PC-9 (cell line): ENCODE measurements around the gene SYCP2L. TPM values are rescaled to one million over a fixed set of nuclear protein-coding genes. Genes with fewer than 3 reads are reported as not detected.
"Not testable (repeated sequence)": the region's sequence is repeated elsewhere in the genome, so short reads cannot be mapped to it uniquely, and the experiment has no call there.

Experiments used
- BruUV-seq: library from RNA; stranded (reverse); fragments of 400-500 nt; replicated peaks from 2 replicates; lab custom pipeline; 2021; lab: Mats Ljungman, UMichigan
- CTCF ChIA-PET: fragments of 300-600 bp; sonication (Branson Sonifier 250); formaldehyde crosslinking; loops from one replicate; lab custom pipeline; 2022; ENCODE audit warnings: antibody characterized with exemption; lab: Charles Lee
- POLR2A ChIA-PET: fragments of 300-600 bp; sonication (Branson Sonifier 250); formaldehyde crosslinking; loops from one replicate; lab custom pipeline; 2022; ENCODE audit warnings: antibody characterized with exemption; ENCODE audit not compliant: unreplicated experiment; lab: Charles Lee
- DNase-seq, 2 experiments: peaks; one replicate each; pipeline versions ENCODE4 v3.0.0 to v3.0.0-alpha.2; 2015 to 2022; ENCODE audit warnings: mixed read lengths in 1 of 2
- H2AFZ ChIP-seq: fragments of 200-600 bp; sonication (generic); 2 replicates; pipeline ENCODE4 v1.8.1; 2017; ENCODE audit warnings: antibody characterized with exemption
- H3F3A ChIP-seq: fragments of 200-600 bp; sonication (generic); 2 replicates; pipeline ENCODE4 v1.8.1; 2017; ENCODE audit warnings: antibody characterized with exemption, mild to moderate bottlenecking, low read depth; ENCODE audit not compliant: insufficient read depth
- H3K27ac ChIP-seq: fragments of 200-600 bp; sonication (generic); 2 replicates; pipeline ENCODE4 v1.6.1; 2016; ENCODE audit warnings: mixed run types
- H3K27me3 ChIP-seq: fragments of 200-600 bp; sonication (generic); 2 replicates; pipeline ENCODE4 v1.6.1; 2016; ENCODE audit warnings: low read depth, mixed run types; ENCODE audit not compliant: insufficient read depth
- H3K36me3 ChIP-seq: fragments of 200-600 bp; sonication (generic); 2 replicates; pipeline ENCODE4 v1.6.1; 2016; ENCODE audit warnings: low read depth, mixed run types
- H3K4me1 ChIP-seq: fragments of 200-600 bp; sonication (generic); replicated peaks from 2 replicates; pipeline ENCODE4 v1.6.1; 2016; ENCODE audit warnings: mixed run types; ENCODE audit not compliant: insufficient read depth
- H3K4me2 ChIP-seq: fragments of 200-600 bp; sonication (generic); 2 replicates; pipeline ENCODE4 v1.6.1; 2017; ENCODE audit warnings: mixed run types
- H3K4me3 ChIP-seq: fragments of 200-600 bp; sonication (generic); 2 replicates; pipeline ENCODE4 v1.6.1; 2016; ENCODE audit warnings: mixed run types
- H3K79me2 ChIP-seq: fragments of 200-600 bp; sonication (generic); 2 replicates; pipeline ENCODE4 v1.6.1; 2017; ENCODE audit warnings: low read depth, mixed run types
- H3K9me2 ChIP-seq: fragments of 200-600 bp; sonication (generic); 2 replicates; pipeline ENCODE4 v1.8.1; 2017; ENCODE audit warnings: mild to moderate bottlenecking; ENCODE audit not compliant: insufficient read depth
- H3K9me3 ChIP-seq: fragments of 200-600 bp; sonication (generic); 2 replicates; pipeline ENCODE4 v1.8.1; 2016; ENCODE audit warnings: low read depth; ENCODE audit not compliant: insufficient read depth
- H4K20me1 ChIP-seq: fragments of 200-600 bp; sonication (generic); 2 replicates; pipeline ENCODE4 v1.8.1; 2017; ENCODE audit not compliant: insufficient read depth
- EZH2 ChIP-seq: fragments of 200-600 bp; sonication (generic); IDR thresholded peaks from 2 replicates; pipeline ENCODE4 v1.8.0; 2017; ENCODE audit warnings: antibody characterized with exemption, low read depth
- intact Hi-C: fragments of 100-400 bp; cut with micrococcal nuclease; formaldehyde crosslinking; loops from one replicate; pipeline ENCODE4 v1.10.0; 2022; ENCODE audit not compliant: unreplicated experiment
- total RNA-seq: library from RNA; stranded (reverse); gene quantifications from 2 replicates; pipeline ENCODE4 v1.2.3, GENCODE V29; 2021
- TF ChIP-seq, protein P1 (sequence below): fragments of 200-600 bp; sonication (generic); conservative IDR thresholded peaks from 2 replicates; pipeline ENCODE4 v1.6.1; 2017; ENCODE audit warnings: mixed run types, antibody characterized with exemption, mild to moderate bottlenecking, moderate library complexity

The SYCP2L gene
- total RNA-seq, 1 experiment from 2014 or later, result 12.6 TPM

DNA sequence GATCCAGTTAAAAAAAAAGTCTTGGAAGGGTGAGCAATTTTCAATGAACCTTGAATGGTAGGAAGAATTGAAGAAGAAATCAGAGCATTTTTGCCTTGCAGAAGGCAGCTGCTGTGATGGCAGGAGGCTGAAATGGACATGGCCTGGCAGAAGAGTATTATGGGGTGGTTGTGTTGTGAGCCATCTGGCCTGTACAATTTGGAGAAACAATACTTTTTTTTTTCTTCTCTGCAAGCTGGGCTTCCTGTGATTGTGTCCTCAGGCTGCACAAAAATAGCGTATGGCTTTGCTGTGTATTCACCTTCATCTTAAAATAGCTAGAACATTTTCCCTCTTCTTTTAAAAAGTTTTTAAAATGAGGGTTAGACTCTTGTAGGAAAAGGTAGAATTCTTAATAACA is 21.4 kb downstream of the SYCP2L start:
- H3K4me3 ChIP-seq, result no peak overlapping the region
- H3K4me1 ChIP-seq, result no peaks in the 10 kb centered on the region
- H3K4me2 ChIP-seq, result no peak overlapping the region
- intact Hi-C loops, result no loop called here
- CTCF ChIA-PET, result interaction anchor here (0.6 kb wide), 1 partner anchor 69 kb away, joined by 5 read pairs; no protein-coding TSS in a partner anchor
- POLR2A ChIA-PET, result interaction anchor here (0.6 kb wide), 1 partner anchor 129 kb away, joined by 5 read pairs; no protein-coding TSS in a partner anchor
- no peaks in the 10 kb centered on the region for H3K9me3 ChIP-seq
- no peak for DNase-seq
- no peaks in the 10 kb centered on the region for H3K79me2 ChIP-seq
- no peaks in the 10 kb centered on the region for H3F3A ChIP-seq
- H3K9me2 ChIP-seq, result no peaks in the 10 kb centered on the region
- no peak overlapping the region for H2AFZ ChIP-seq
- TF ChIP-seq EZH2, result no peak
- TF ChIP-seq, protein P1, sequence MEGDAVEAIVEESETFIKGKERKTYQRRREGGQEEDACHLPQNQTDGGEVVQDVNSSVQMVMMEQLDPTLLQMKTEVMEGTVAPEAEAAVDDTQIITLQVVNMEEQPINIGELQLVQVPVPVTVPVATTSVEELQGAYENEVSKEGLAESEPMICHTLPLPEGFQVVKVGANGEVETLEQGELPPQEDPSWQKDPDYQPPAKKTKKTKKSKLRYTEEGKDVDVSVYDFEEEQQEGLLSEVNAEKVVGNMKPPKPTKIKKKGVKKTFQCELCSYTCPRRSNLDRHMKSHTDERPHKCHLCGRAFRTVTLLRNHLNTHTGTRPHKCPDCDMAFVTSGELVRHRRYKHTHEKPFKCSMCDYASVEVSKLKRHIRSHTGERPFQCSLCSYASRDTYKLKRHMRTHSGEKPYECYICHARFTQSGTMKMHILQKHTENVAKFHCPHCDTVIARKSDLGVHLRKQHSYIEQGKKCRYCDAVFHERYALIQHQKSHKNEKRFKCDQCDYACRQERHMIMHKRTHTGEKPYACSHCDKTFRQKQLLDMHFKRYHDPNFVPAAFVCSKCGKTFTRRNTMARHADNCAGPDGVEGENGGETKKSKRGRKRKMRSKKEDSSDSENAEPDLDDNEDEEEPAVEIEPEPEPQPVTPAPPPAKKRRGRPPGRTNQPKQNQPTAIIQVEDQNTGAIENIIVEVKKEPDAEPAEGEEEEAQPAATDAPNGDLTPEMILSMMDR, result no peak
- no peaks in the 10 kb centered on the region for H3K27me3 ChIP-seq
- H4K20me1 ChIP-seq, result no peaks in the 10 kb centered on the region
- H3K27ac ChIP-seq, result no peak overlapping the region
- 0 out of 2 replicates have a peak, but pooled peaks cover 3% of the 10 kb centered on the region for H3K36me3 ChIP-seq
- no TSS peak for BruUV-seq

DNA sequence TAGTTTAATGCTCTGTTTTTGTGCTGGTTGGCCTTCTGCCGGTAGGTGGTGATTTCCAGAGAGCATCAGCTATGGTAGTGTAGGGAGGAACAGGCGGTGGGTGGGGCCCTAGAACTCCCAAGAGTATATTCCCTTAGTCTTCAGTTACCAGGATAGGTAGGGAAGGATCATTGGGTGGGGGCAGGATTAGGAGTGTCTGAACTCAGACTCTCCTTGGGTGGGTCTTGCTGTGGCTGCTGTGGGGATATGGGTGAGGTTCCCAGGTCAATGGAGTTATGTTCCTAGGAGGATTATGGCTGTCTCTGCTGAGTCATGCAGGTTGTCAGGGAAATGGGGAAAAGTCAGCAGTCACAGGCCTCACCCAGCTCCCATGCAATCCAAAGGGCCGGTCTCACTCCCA is 32.7 kb downstream of the SYCP2L start:
- H3K27ac ChIP-seq, BruUV-seq: not testable (repeated sequence)

DNA sequence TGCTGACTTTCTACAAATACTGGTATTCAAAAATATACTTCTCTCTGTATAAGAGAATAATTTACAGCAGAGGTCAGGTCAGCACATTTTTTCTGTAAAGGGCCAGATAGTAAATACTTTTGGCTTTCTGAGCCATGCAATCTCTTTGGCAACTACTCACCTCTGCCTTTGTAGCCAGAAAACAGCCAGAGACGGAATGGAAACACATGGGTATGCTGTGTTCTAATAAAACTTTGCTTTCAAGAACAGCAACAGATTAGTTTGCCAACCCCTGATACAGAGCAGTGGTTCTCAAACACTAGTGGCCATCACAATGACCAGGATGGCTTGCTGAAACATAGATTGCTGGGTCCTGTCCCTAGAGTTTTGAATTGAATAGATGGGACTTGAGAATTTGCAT is 46.3 kb downstream of the SYCP2L start:
- Histone ChIP-seq H4K20me1 (no peaks in the 10 kb centered on the region), H3K4me2 (no peak overlapping the region), H3K27me3 (no peaks in the 10 kb centered on the region), H3K79me2 (no peaks in the 10 kb centered on the region), H3K27ac (no peak overlapping the region), H3K9me3 (no peaks in the 10 kb centered on the region), H3K4me3 (no peak overlapping the region), H3F3A (no peaks in the 10 kb centered on the region), H3K9me2 (no peaks in the 10 kb centered on the region), H3K4me1 (no peaks in the 10 kb centered on the region), H3K36me3 (no peaks in the 10 kb centered on the region), H2AFZ (no peak overlapping the region)
- CTCF ChIA-PET, result no interaction called here
- BruUV-seq, result no TSS peak
- POLR2A ChIA-PET, result no interaction called here
- no peak for DNase-seq
- TF ChIP-seq EZH2, result no peak
- TF ChIP-seq, protein P1, result no peak
- intact Hi-C loops, result no loop called here

More for the DNA sequence above, 32.7 kb downstream of the SYCP2L start:
- H3K4me2 ChIP-seq, H3K27me3 ChIP-seq, H2AFZ ChIP-seq, H3K36me3 ChIP-seq, H3K9me3 ChIP-seq, intact Hi-C loops, H3K79me2 ChIP-seq, H4K20me1 ChIP-seq, H3F3A ChIP-seq, POLR2A ChIA-PET, H3K9me2 ChIP-seq, H3K4me1 ChIP-seq, H3K4me3 ChIP-seq, CTCF ChIA-PET: not testable (repeated sequence)
- DNase-seq, result peak in 1 of 2 experiments; percentile 8

DNA sequence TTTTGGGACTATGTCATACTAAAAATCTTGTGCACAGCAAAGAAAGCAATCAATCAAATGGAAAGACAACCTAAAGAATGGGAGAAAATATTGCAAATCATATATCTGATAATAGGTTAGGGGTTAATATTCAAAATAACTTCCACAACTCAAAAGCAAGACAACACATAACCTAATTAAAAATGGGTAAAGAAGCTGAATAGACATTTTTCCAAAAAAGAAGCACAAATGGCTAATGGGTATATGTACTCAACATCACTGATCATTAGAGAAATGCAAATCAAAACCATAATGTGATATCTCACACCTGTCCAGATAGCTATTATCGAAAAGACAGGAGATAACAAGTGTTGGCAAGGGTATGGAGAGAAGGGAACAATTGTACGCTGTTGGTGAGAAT is 53.0 kb downstream of the SYCP2L start:
- no peak overlapping the region for H2AFZ ChIP-seq
- BruUV-seq, result no TSS peak
- no peaks in the 10 kb centered on the region for H4K20me1 ChIP-seq
- intact Hi-C loops, result no loop called here
- no peak overlapping the region for H3K27ac ChIP-seq
- no peak for DNase-seq
- POLR2A ChIA-PET, result no interaction called here
- no peaks in the 10 kb centered on the region for H3K4me1 ChIP-seq
- H3K79me2 ChIP-seq, result no peaks in the 10 kb centered on the region
- CTCF ChIA-PET, result no interaction called here
- no peaks in the 10 kb centered on the region for H3K36me3 ChIP-seq
- no peaks in the 10 kb centered on the region for H3F3A ChIP-seq
- TF ChIP-seq, protein P1, result no peak
- no peak for TF ChIP-seq EZH2
- H3K4me3 ChIP-seq, result no peak overlapping the region
- H3K27me3 ChIP-seq, result no peaks in the 10 kb centered on the region
- no peak overlapping the region for H3K4me2 ChIP-seq
- no peaks in the 10 kb centered on the region for H3K9me2 ChIP-seq
- H3K9me3 ChIP-seq, result no peaks in the 10 kb centered on the region
